ENCODE data around the gene SGMS1. TPM values are rescaled to one million over a fixed set of nuclear protein-coding genes. Genes with fewer than 3 reads are reported as not detected.

SGMS1 gene
- total RNA-seq, 1 experiment from 2014 or later: 20.4 TPM

GRCh38 chr10:50514995-50515394 is 108.8 kb downstream of the SGMS1 start:
- peaks cover under 1% of the 10 kb centered on the region in 2 experiments; a peak in 3 of 4 replicates for H3K4me1 Mint-ChIP-seq
- no peaks in the 10 kb centered on the region for H3K27me3 ChIP-seq (ENCODE audit: insufficient read depth, low read length)
- no peak for TF ChIP-seq CTCF (conservative IDR thresholded peaks at IDR 0.05)

More at GRCh38 chr10:50514995-50515394, 108.8 kb downstream of the SGMS1 start:
- H2AK5ac ChIP-seq (ENCODE audit: insufficient read length, low read length): no peak overlapping the region
- Mint-ChIP-seq H3K4me3 (no peak overlapping the region), H3K27ac (no peak overlapping the region), H3K9me3 (no peaks in the 10 kb centered on the region), H3K27me3 (ENCODE audit: low read depth) (no peaks in the 10 kb centered on the region), H3K36me3 (ENCODE audit: insufficient read depth in 1 of 3, low read depth in 3 of 3) (no peaks in the 10 kb centered on the region)
- H4K8ac ChIP-seq (replicated peaks; ENCODE audit: insufficient read length, low read depth, low read length): no peak overlapping the region
- H2BK15ac ChIP-seq (ENCODE audit: low read depth, low read length): no peak overlapping the region
- no peak overlapping the region for H3K23ac ChIP-seq (ENCODE audit: insufficient read length, low read depth, low read length)
- no peak overlapping the region for H3T11ph ChIP-seq (ENCODE audit: low read length)
- H2AFZ ChIP-seq (ENCODE audit: low read length): no peak overlapping the region
- no peak for DNase-seq
- no peak overlapping the region for H3K4me2 ChIP-seq (ENCODE audit: insufficient read depth, insufficient read length, low read length)
- H2BK20ac ChIP-seq (ENCODE audit: low read depth, low read length, poor library complexity, severe bottlenecking): no peak overlapping the region
- no peak overlapping the region for H3K27ac ChIP-seq (ENCODE audit: insufficient read length, low read depth, low read length)
- H3K23me2 ChIP-seq (ENCODE audit: insufficient read length, low read depth, low read length, poor library complexity, severe bottlenecking): no peaks in the 10 kb centered on the region
- no peak overlapping the region for H4K5ac ChIP-seq (ENCODE audit: insufficient read length, low read depth, low read length)
- no peaks in the 10 kb centered on the region for H4K20me1 ChIP-seq (ENCODE audit: control insufficient read depth, insufficient read depth, insufficient read length)
- no CpG with 5 or more reads among the region's 2 CpGs for WGBS (ENCODE audit: extremely low coverage, insufficient read length, low lambda C conversion rate)
- no peaks in the 10 kb centered on the region for H3K79me2 ChIP-seq (ENCODE audit: insufficient read depth, low read length)
- no peak overlapping the region for H3K18ac ChIP-seq (ENCODE audit: insufficient read length, low read depth, low read length)
- no peak overlapping the region for H2BK5ac ChIP-seq (ENCODE audit: insufficient read length, low read length)
- H3K14ac ChIP-seq (ENCODE audit: insufficient read depth, low read length): no peak overlapping the region
- no peaks in the 10 kb centered on the region for H3K4me1 ChIP-seq (ENCODE audit: insufficient read depth, low read length)
- H2BK12ac ChIP-seq (ENCODE audit: insufficient read length, low read depth, low read length): no peak overlapping the region
- no peak overlapping the region for H3K4ac ChIP-seq (ENCODE audit: low read depth, low read length)
- H4K91ac ChIP-seq (ENCODE audit: insufficient read length, low read depth, low read length): no peak overlapping the region
- no peak overlapping the region for H3K9ac ChIP-seq (ENCODE audit: extremely low read depth, insufficient read length, low read length)
- H3K56ac ChIP-seq (ENCODE audit: insufficient read length, low read depth, low read length): no peak overlapping the region
- no peaks in the 10 kb centered on the region for H3K79me1 ChIP-seq (ENCODE audit: insufficient read depth, low read depth, low read length, poor library complexity, severe bottlenecking)
- no peak overlapping the region for H2BK120ac ChIP-seq (ENCODE audit: low read depth, low read length, poor library complexity, severe bottlenecking)
- H3K9me3 ChIP-seq (ENCODE audit: control insufficient read depth, low read depth, low read length): no peaks in the 10 kb centered on the region
